NCI-H2196 (cell line): ENCODE data around the gene SULT1B1.
"Not testable (repeated sequence)": the region's sequence is repeated elsewhere in the genome, so short reads cannot be mapped to it uniquely, and the experiment has no call there.

ENCODE experiments used
- DNase-seq: peaks from one replicate; lab custom pipeline; 2025; ENCODE audit not compliant: unreplicated experiment; lab: John Stamatoyannopoulos, UW

The SULT1B1 gene

GRCh38 chr4:69760455-69760854 is at the start of gene SULT1B1:
TSS of gene SULT1B1 (minus strand) at chr4:69760620. CDS start at chr4:69755217, 5,403 bp downstream.
- DNase-seq, result no peak

DNA sequence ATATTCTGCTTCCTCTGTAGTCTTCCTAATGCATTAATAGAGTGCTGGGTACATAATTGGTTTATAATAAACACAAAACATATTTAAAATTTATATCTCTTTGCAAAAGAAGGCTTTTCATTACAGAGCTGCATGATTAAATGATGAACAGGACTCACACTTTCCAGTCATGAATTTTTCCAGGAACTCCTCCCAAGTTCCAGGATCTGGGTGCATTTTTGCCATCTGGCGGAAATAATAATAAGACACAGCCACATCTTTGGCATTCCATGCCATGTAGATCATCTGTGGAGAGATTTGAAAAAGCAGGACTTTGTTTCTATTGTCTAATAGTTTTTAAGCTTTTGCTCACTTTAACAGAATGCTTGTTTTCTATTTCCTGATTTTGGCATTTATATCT is 40.2 kb upstream of the SULT1B1 start:
- no peak for DNase-seq

- DNase-seq, result no peak
Observed at GRCh38 chr4:69799337-69799736, 38.9 kb upstream of the SULT1B1 start.

DNA sequence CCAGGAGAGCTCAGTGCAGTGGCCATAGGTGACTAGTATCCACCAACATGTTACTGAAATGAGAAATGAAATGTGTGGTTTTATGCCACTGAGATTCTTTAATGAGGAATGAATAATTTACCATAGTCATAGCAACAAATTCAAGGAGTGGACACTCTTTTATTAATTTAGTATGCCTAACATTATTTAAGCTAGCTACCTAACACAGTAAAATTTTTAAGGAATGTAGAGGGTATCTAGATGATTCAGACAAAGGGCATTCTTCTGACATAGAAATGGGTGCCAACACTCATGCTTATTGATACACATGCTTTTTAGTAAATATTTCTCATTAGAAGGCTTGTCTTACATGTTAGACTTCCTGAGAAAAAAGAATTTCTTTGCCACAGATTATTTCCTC is 33.3 kb upstream of the SULT1B1 start:
- DNase-seq, result no peak

DNA sequence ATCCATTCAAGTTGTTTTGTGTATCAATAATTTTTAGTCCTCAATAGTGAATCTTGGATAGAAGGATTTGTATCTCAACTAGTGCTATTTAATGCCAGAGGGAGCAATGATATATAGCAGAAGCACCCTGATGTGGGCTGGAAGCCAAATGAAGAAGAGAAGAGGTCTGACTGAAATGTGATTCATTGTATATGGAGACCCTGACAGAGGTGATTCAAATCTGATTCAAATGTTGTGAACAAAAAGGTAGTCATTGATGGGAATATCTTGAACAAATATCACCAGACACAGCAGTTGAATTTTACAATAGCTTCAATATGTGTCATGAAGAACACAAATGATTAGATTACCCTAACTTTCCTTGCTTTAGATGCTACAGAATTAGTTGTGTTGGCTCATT is 27.5 kb upstream of the SULT1B1 start:
- no peak for DNase-seq

GRCh38 chr4:69786547-69786946 is 26.1 kb upstream of the SULT1B1 start:
- no peak for DNase-seq

GRCh38 chr4:69785211-69785831 is 24.9 kb upstream of the SULT1B1 start:
- DNase-seq, result no peak

GRCh38 chr4:69782651-69783310 is 22.4 kb upstream of the SULT1B1 start:
- no peak for DNase-seq

- no peak for DNase-seq
Observed at GRCh38 chr4:69781458-69782418, 21.3 kb upstream of the SULT1B1 start.

DNA sequence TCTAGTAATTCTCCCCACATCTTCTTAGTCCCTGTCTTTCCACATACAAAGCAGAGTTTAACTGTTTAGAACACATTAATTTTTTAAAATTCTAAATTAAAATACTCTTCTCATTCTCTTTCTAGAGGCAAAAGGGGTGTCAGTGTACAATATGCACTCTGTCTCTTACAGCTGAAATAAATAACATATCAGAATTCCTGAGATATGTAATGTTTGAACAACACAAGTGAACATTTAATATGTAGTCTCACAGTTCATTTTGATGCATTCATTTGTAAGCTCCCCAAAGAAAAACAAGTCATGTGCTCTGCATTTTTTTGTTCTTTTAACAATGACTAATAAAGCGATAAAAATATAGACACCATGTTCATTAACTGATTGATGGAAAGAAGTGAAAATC is 19.7 kb upstream of the SULT1B1 start:
- no peak for DNase-seq

DNA sequence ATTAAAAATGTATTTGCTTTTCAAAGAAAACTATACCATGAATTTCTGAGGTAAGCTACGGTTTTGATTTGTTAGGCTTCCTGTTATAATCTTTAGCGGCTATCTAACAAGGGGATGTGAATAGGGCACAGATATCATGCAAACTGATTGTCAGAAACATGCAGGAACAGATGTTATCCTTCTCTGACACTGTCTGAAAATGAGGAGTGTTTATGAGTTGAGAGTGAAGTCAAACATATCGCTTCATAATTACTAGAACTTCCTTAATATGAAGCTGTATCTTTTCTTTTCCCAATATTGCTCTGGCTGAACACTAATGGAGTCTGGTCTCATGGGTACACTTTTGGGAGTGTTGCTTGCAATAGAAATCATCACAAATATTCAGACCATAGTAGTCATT is 16.3 kb upstream of the SULT1B1 start:
- DNase-seq, result no peak

- DNase-seq, result no peak
Observed at GRCh38 chr4:69775321-69775867, 15.0 kb upstream of the SULT1B1 start.

- no peak for DNase-seq
Observed at GRCh38 chr4:69773484-69773883, 13.1 kb upstream of the SULT1B1 start.

DNA sequence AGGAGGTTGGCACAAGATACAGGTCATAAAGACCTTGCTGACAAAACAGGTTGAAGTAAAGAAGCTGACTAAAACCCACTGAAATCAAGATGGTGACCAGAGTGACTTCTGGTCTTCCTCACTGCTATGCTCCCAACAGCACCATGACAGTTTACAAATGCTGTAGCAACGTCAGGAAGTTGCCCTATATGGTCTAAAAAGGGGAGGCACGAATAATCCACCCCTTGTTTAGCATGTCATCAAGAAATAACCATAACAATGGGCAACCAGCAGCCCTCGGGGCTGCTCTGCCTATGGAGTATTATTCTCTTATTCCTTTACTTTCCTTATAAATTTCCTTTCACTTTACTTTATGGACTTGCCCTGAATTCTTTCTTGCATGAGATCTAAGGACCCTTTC is 8.1 kb upstream of the SULT1B1 start:
- not testable (repeated sequence) for DNase-seq

GRCh38 chr4:69765751-69766150 is 5.3 kb upstream of the SULT1B1 start:
- DNase-seq, result no peak

DNA sequence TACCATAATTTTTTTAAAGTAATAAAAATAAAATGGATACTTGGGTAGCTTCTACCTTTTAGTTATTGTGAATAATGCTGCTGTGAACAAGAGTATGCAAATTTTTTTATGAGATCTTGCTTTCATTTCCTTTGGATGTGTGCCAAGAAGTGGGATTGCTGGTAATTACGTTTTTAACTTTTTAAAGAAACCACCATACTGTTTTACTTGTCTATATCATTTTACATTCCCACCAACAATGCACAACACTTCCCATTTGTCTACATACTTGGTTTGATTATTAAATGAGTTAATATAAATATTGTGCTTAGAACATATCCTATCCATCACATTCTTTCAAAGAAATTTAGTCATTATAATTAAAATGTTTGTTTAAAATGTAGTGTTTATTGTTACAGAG is 3.9 kb upstream of the SULT1B1 start:
- DNase-seq, result no peak

GRCh38 chr4:69763233-69763632 is 2.8 kb upstream of the SULT1B1 start:
- no peak for DNase-seq

DNA sequence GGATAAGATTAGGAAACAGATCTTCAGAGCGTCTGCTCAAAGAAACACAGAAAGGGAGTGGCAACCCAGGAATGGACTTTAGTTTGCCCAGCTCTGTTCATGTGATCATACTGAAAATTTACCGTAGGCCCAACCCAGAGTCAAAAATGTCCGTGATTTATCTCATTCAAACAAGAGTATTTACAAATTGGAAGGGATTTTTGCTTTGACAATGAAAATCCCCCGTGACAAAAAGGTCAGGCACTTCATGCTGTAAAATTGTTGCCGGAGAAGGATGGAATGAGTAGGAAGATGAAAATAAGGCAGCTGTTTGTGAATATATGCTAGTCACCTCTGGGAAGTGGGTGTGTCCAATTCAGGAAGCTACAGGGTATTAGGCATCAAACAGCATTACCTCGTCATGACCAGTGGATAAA is 1.2 kb downstream of the SULT1B1 start:
- no peak for DNase-seq

GRCh38 chr4:69757464-69757863 is 3.0 kb downstream of the SULT1B1 start:
- DNase-seq, result no peak

DNA sequence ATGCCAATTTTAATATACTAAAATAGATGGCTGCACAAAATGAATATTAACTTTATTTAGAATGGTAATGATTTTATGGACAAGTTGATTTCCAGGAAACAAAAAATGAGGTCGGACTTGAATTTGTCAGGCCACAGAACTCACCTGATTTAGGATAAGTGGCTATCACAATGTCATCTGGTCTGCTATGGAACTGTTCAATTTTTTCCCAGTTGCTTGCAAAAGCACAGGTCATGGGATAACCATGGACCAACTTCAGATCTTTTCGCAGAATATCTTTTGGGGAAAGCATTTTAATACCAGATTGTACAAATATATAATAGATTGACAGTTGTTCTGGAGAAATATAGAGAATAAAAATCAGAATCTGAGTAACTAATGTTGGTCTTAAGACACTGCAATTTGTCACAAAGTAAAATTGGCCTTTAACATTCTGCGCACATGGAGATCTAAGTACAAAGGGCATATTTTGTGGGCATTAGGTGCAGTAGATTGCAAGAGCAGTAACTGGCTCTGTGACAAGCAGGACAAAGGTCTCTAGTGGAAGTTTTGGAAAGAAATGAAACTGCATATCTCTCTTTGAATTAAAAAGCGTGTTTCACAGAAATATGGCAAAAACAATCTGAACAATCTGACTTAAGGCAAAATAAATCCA is 5.4 kb downstream of the SULT1B1 start:
- DNase-seq, result no peak

GRCh38 chr4:69753686-69754085 is 6.7 kb downstream of the SULT1B1 start:
- no peak for DNase-seq
